ENCODE measurements around the gene PHYHIPL. TPM values are rescaled to one million over a fixed set of nuclear protein-coding genes. Genes with fewer than 3 reads are reported as not detected.

PHYHIPL gene
- total RNA-seq, 4 donors from 2014 or later, result 0.10 to 0.29 TPM; not detected in 2

DNA sequence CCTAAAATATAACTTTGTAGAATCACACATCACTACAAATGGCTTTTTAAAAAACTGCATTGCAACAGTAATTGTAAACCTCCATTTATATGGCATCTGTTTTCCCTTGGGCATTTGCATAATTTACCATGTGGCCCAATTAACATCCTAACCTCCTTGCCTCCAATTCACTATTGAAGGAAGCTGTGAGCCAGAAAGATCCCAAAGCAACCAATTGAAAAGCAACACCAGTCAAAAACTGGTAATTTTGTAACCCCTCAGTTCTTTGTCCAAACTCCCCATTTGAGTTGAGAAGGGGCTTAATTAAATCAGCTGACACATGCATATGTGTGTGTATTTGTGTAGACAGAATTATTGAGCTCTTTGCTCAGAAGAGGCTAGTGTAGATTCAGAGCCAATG is 95.6 kb downstream of the PHYHIPL start:
- intact Hi-C loops (cut with DNase I; ENCODE audit: low total_unique reads), result no loop called here
- H3K4me3 ChIP-seq (ENCODE audit: low read depth, poor library complexity, severe bottlenecking), result no peak overlapping the region
- TF ChIP-seq POLR2A (IDR thresholded peaks at IDR 0.05) (no peak), CTCF (IDR thresholded peaks at IDR 0.05) (no peak)
- DNase-seq (ENCODE audit: low spot score in 2 of 2), result no peak

DNA sequence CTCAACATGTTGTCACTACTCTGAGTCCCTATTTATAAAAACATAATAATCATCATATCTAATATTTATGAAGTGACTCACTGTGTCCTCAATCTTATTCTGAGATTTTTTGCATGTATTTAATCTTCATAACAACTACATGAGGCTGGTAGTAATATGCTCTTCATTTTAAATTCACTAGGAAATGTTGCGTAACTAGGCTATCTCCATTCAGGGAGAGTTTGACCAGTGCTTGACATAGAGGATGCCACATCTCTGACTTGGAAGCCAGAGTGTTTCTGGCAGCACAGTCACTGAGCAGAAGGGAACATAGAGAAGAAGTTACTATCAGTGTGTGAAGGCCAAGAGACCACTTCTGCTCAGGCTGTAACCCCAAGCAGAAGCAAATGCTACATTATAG is 97.0 kb downstream of the PHYHIPL start:
- 92% methylated on average over 1 of the region's 1 CpG for WGBS, 2 donors
- intact Hi-C loops (cut with DNase I; ENCODE audit: low total_unique reads), result no loop called here

GRCh38 chr10:59276133-59276532 is 99.7 kb downstream of the PHYHIPL start:
- DNase-seq (ENCODE audit: low spot score in 2 of 2), result no peak
- H3K4me3 ChIP-seq (ENCODE audit: low read depth, poor library complexity, severe bottlenecking), result no peak overlapping the region
- TF ChIP-seq POLR2A (IDR thresholded peaks at IDR 0.05), result no peak
- TF ChIP-seq CTCF (IDR thresholded peaks at IDR 0.05), result no peak
- intact Hi-C loops (cut with DNase I; ENCODE audit: low total_unique reads), result no loop called here

More for the DNA sequence above, 97.0 kb downstream of the PHYHIPL start:
- no peak overlapping the region for H3K4me3 ChIP-seq (ENCODE audit: low read depth, poor library complexity, severe bottlenecking)
- no peak for TF ChIP-seq POLR2A (IDR thresholded peaks at IDR 0.05)
- TF ChIP-seq CTCF (IDR thresholded peaks at IDR 0.05), result no peak
- DNase-seq (ENCODE audit: low spot score in 2 of 2), result no peak

DNA sequence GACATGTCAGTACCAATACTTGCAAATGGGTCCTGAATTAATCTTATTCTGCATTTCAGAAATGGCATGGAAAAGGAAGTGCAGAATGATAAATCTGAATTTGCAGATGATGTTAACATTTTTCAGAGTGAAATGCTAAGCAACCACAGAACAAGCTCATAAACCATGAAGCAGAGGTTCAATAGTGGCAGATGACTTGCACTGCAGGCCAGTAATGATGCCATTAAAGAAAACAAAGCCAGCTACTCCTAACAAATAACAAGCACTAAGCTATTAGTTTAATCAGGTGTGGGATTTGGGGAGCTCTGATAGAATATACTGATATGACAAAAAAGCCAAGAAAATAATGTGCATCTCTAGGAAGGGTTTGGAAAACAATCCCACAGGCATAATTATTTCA is 100.5 kb downstream of the PHYHIPL start:
- DNase-seq (ENCODE audit: low spot score in 2 of 2), result no peak
- TF ChIP-seq CTCF (IDR thresholded peaks at IDR 0.05) (no peak), POLR2A (IDR thresholded peaks at IDR 0.05) (no peak)
- no peak overlapping the region for H3K4me3 ChIP-seq (ENCODE audit: low read depth, poor library complexity, severe bottlenecking)
- intact Hi-C loops (cut with DNase I; ENCODE audit: low total_unique reads), result no loop called here

DNA sequence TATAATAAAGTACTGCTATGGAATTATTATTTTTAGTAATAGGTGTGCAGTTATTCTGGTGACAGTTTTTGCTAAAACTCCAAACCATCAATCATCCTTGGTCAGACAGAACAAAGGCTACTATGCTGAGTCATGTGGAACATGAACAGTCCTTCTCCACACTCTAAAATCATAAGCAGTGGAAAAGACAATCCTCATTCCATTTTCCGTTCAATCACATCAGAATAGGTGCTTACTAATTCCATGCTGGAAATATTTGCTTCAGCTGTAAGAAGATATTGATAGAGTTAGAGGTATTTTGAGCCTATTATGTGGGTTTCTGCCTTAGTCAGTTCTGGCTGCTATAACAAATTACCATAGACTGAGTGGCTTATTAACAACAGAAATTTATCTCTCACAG is 103.0 kb downstream of the PHYHIPL start:
- no peak for TF ChIP-seq POLR2A (IDR thresholded peaks at IDR 0.05)
- TF ChIP-seq CTCF (IDR thresholded peaks at IDR 0.05), result no peak
- no peak for DNase-seq (ENCODE audit: low spot score in 2 of 2)
- intact Hi-C loops (cut with DNase I; ENCODE audit: low total_unique reads), result no loop called here
- 82 to 100% methylated on average over 1 of the region's 1 CpG for WGBS, 2 donors
- H3K4me3 ChIP-seq (ENCODE audit: low read depth, poor library complexity, severe bottlenecking), result no peak overlapping the region

- intact Hi-C loops (cut with DNase I; ENCODE audit: low total_unique reads), result loop anchor here (10.0 kb wide), 1 partner anchor 1935 kb away; no protein-coding TSS in a partner anchor
- TF ChIP-seq CTCF (IDR thresholded peaks at IDR 0.05) (no peak), POLR2A (IDR thresholded peaks at IDR 0.05) (no peak)
- WGBS, 2 donors, result 85 to 93% methylated on average over 1 of the region's 1 CpG
- no peak for DNase-seq (ENCODE audit: low spot score in 2 of 2)
- H3K4me3 ChIP-seq (ENCODE audit: low read depth, poor library complexity, severe bottlenecking), result no peak overlapping the region
Measured at GRCh38 chr10:59279991-59280505, 103.6 kb downstream of the PHYHIPL start.

Measured in lower leg skin (tissue), 4 donors.